Neural cell (in vitro differentiated cells): Measurements from ENCODE around the gene CNTN4.

ENCODE experiments used
- CTCF ChIP-seq: fragments of 450-650 bp; IDR thresholded peaks from 2 replicates; pipeline ENCODE4 v1.5.1; 2014; ENCODE audit warnings: antibody characterized with exemption, mild to moderate bottlenecking, moderate library complexity; ENCODE audit not compliant: poor library complexity, severe bottlenecking
- EP300 ChIP-seq: fragments of 450-650 bp; conservative IDR thresholded peaks from 2 replicates; pipeline ENCODE4 v1.6.1; 2014; ENCODE audit warnings: antibody characterized with exemption, mild to moderate bottlenecking, moderate library complexity; ENCODE audit not compliant: poor library complexity, severe bottlenecking
- EZH2 ChIP-seq: fragments of 200-600, 300-800 bp; shearing (Covaris generic), sonication (generic); IDR thresholded peaks from 2 replicates; pipeline ENCODE4 v1.6.1; 2014; ENCODE audit warnings: antibody characterized with exemption, low read length, borderline replicate concordance, mild to moderate bottlenecking; ENCODE audit not compliant: insufficient read depth, poor library complexity, severe bottlenecking
- MXI1 ChIP-seq: fragments of 450-650 bp; conservative IDR thresholded peaks from 2 replicates; pipeline ENCODE4 v1.6.1; 2014; ENCODE audit warnings: antibody characterized with exemption, mild to moderate bottlenecking; ENCODE audit not compliant: poor library complexity, severe bottlenecking
- POLR2AphosphoS5 ChIP-seq: IDR thresholded peaks from 2 replicates; pipeline ENCODE4 v1.6.1; 2012
- RAD21 ChIP-seq: fragments of 450-650 bp; conservative IDR thresholded peaks from 2 replicates; pipeline ENCODE4 v1.6.1; 2014; ENCODE audit warnings: antibody characterized with exemption, mild to moderate bottlenecking, moderate library complexity
- REST ChIP-seq: IDR thresholded peaks from 2 replicates; pipeline ENCODE4 v1.6.1; 2012; ENCODE audit warnings: borderline replicate concordance
- SMC3 ChIP-seq: fragments of 450-650 bp; conservative IDR thresholded peaks from 2 replicates; pipeline ENCODE4 v1.6.1; 2014; ENCODE audit warnings: antibody characterized with exemption, mild to moderate bottlenecking, moderate library complexity; ENCODE audit not compliant: poor library complexity
- TAF1 ChIP-seq: IDR thresholded peaks from 2 replicates; pipeline ENCODE4 v1.6.1; 2012; ENCODE audit warnings: low read depth

GRCh38 chr3:2948882-2949281, 850.2 kb downstream of the CNTN4 start:
- TF ChIP-seq CTCF (no peak), RAD21 (no peak), EZH2 (no peak), TAF1 (no peak), MXI1 (no peak), POLR2AphosphoS5 (no peak), EP300 (no peak), REST (no peak), SMC3 (no peak)
